Naive B cell (primary cell): ENCODE results near the gene SMIM32. TPM values are rescaled to one million over a fixed set of nuclear protein-coding genes. Genes with fewer than 3 reads are reported as not detected.
A peak's percentile ranks its signal among the peaks of the same experiment; 100 is the strongest.

ENCODE experiments used
- ATAC-seq, 2 donors: fragments of 150-1000 bp; cut with Tn5 transposase; 2 replicates each; pipeline ENCODE4 v1.10.0; 2021; ENCODE audit warnings: low read depth in 2 of 2, mild to moderate bottlenecking in 2 of 2, moderate library complexity in 2 of 2
- DNase-seq: peaks from one replicate; pipeline ENCODE4 v3.0.0; 2022
- H3K27ac Mint-ChIP-seq, 6 donors: one replicate each; pipeline ENCODE4 v1.8.0; 2020 to 2022; ENCODE audit warnings: mild to moderate bottlenecking in 6 of 6, mixed read lengths in 6 of 6, moderate library complexity in 5 of 6, inconsistent platforms in 2 of 6
- H3K27me3 Mint-ChIP-seq, 3 donors: one replicate each; pipeline ENCODE4 v1.8.0; 2021 to 2022; ENCODE audit warnings: mixed read lengths in 3 of 3, mild to moderate bottlenecking in 1 of 3
- H3K36me3 Mint-ChIP-seq, 2 donors: one replicate each; pipeline ENCODE4 v1.8.0; 2020 to 2022; ENCODE audit warnings: mixed read lengths in 2 of 2, inconsistent platforms in 1 of 2, mild to moderate bottlenecking in 1 of 2
- H3K4me1 Mint-ChIP-seq, 3 donors: one replicate each; pipeline ENCODE4 v1.8.0; 2020 to 2022; ENCODE audit warnings: mixed read lengths in 3 of 3, inconsistent platforms in 1 of 3, mild to moderate bottlenecking in 1 of 3, moderate library complexity in 1 of 3
- H3K4me3 Mint-ChIP-seq, 8 donors: one replicate each; pipeline ENCODE4 v1.8.0; 2020 to 2022; ENCODE audit warnings: mild to moderate bottlenecking in 8 of 8, mixed read lengths in 8 of 8, moderate library complexity in 8 of 8, inconsistent platforms in 2 of 8
- H3K9me3 Mint-ChIP-seq, 7 donors: one replicate each; pipeline ENCODE4 v1.8.0; 2020 to 2022; ENCODE audit warnings: mixed read lengths in 7 of 7, mild to moderate bottlenecking in 5 of 7, inconsistent platforms in 2 of 7, moderate library complexity in 1 of 7
- polyA plus RNA-seq, 6 donors: library from polyadenylated mRNA; unstranded; fragments of 300-500 nt; fragmentation: Illumina TruSeq; gene quantifications; one replicate each; pipeline ENCODE4 v1.2.3, GENCODE V29; 2021; ENCODE audit warnings: low read depth in 6 of 6

Gene SMIM32
- polyA plus RNA-seq, result not detected

DNA sequence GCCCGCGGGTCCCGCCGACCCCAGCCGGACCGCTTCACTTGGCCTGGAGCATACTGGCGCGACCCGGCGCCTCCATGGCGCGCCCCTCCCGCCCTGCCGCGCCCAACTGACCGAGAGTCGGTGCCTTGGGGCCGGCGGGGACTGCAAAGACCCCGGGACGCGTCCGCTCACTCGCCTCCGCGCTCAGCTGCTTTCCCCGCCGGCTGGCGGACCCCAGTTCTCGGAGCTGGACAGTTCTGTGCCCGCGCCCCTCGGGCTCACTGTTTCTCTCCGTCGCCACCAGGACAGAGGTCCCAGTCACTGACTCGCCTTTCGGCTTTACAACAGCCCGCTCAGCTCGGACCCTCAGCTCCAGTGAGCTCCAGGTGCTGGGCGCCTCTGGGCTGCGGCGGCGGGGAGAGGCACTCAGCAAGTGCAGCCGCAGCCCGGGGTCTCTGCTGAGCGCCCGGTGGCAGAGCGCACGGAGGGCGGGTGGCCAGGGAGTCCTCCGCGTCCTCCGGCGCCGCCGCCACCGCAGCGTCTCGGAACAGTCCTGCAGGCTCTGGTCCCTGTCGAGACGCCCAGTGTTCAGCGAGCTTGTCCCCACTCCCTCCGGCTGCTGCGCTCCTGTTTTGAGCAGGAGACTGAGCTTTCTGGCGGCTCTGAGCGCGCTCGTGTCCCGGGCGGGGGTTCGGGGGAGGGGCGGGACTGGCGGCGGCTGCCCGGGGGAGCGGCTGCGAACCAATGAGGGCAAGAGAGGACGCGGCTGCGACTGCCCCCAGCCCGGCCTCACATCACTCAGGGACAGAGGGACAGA is at the start of gene SMIM32:
SMIM32 (minus strand) TSS at position 637 of the 796 bp plus-strand sequence. CDS start 638 bp downstream, outside the sequence.
- DNase-seq (no peak), ATAC-seq (no peak)
- no peak within 1 kb of the TSS for H3K27ac Mint-ChIP-seq
- H3K9me3 Mint-ChIP-seq, result peaks cover 0 to 2% (median 0%) of the 10 kb centered on the region in 7 donors
- peak within 1 kb of the TSS in 2 of 8 donors; percentile 47 to 51 for H3K4me3 Mint-ChIP-seq
- H3K27me3 Mint-ChIP-seq, result peaks cover 40 to 70% (median 63%) of the 10 kb centered on the region in 3 donors
- H3K4me1 Mint-ChIP-seq, result peaks cover 0 to 12% (median 10%) of the 10 kb centered on the region in 3 donors
- peaks cover 7 to 14% of the 10 kb centered on the region in 2 donors for H3K36me3 Mint-ChIP-seq

DNA sequence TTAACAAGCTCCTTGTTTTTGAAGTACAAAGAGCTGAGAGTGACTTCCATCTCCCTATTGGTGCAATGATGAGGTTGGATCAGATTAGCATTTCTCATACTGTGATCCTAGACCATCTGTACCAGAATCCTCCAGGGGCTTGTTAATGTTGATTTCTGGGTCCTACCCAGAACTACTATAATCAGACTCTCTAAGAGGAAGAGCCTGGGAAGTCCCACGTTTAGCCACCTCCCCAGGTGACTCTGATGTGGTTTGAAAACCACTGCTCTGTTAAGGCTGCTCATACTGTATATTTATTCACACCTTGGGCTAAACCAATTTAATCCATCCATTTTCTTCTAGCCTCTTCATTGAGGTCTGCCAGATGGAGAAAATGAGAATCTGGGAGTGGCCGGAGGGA is 49.6 kb upstream of the SMIM32 start:
- Mint-ChIP-seq H3K9me3 (peaks cover 0 to 1% (median 0%) of the 10 kb centered on the region in 7 donors), H3K4me3 (no peak overlapping the region)

DNA sequence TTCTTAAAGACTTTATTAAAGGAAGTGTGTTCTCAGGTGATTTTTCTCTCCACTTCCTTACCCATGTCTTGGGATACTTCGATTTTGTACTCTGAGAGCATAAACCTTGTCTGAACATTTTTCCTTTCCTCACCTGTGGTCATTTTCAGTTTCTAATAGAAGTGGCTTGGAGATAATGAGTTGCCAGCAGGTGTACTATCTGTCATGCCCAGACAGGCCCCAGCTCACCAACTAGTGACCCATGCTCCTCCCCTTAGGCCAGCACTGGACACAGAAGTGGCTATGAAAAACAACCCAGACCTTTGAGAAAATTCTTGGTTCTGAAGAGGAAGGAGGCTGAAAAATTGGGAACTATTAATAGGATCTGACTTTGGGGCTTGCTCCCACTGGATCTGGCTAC is 49.2 kb upstream of the SMIM32 start:
- Mint-ChIP-seq H3K4me1 (no peaks in the 10 kb centered on the region), H3K9me3 (peaks cover 0 to 1% (median 0%) of the 10 kb centered on the region in 7 donors), H3K27me3 (peaks cover 5 to 22% (median 17%) of the 10 kb centered on the region in 3 donors), H3K36me3 (no peaks in the 10 kb centered on the region), H3K27ac (no peak overlapping the region), H3K4me3 (no peak overlapping the region)
- ATAC-seq (no peak), DNase-seq (no peak)

More for the DNA sequence above, 49.6 kb upstream of the SMIM32 start:
- Mint-ChIP-seq H3K36me3 (no peaks in the 10 kb centered on the region), H3K27me3 (peaks cover 5 to 25% (median 18%) of the 10 kb centered on the region in 3 donors), H3K4me1 (no peaks in the 10 kb centered on the region), H3K27ac (no peak overlapping the region)
- no peak for DNase-seq
- ATAC-seq, result no peak

DNA sequence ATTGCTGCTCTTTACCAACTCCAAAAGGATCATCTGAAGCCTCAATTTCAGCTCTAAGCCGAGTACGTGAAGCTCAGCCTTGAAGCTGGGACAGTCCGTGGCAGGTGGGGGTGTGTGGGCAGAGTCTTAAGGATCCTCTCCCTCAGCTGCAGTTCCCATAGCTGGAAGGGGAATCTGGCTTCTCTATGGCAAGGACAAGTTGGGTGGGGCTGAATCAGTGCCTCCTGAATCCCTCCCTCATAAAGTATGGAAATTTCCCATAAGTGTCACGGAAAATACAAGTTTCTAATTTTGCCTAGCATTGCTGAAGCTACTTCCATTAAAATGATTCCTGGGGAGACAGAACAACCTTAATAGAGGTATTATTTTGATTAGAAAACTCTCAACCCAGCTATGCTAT is 47.9 kb upstream of the SMIM32 start:
- ATAC-seq, result no peak
- H3K4me3 Mint-ChIP-seq, result no peak overlapping the region
- peaks cover 5 to 22% (median 17%) of the 10 kb centered on the region in 3 donors for H3K27me3 Mint-ChIP-seq
- H3K36me3 Mint-ChIP-seq, result no peaks in the 10 kb centered on the region
- peaks cover 0 to 1% (median 0%) of the 10 kb centered on the region in 7 donors for H3K9me3 Mint-ChIP-seq
- H3K27ac Mint-ChIP-seq, result no peak overlapping the region
- H3K4me1 Mint-ChIP-seq, result no peaks in the 10 kb centered on the region
- DNase-seq, result no peak

DNA sequence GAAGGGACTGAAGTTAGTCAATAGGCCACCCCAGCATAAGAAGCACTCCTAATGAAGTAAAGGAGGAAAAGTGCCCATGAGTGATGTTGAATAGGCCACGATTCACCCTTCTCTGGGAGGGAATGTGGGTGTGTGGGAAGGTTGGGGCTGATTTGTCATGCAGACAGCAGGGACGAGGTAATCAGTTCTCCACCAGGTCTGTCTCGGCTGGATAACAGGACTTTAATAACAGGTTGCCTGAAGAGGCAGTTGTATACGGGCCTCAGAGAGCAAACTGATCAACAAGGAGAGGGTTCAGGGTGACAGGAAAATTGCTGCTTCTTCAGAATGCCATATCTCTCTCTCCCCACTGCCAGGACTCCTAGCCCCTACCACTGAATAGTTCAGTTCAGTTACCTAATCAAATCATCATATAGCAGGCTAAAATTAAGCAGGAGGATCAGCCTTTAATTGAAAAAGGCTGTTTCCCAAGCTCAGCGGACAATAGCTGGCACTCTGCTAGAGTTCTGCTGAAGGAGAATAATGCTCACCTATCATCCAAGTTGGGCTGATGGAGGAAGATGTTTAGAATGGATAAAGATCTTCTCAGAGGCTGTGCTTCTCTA is 43.6 kb upstream of the SMIM32 start:
- no peak for ATAC-seq
- Mint-ChIP-seq H3K27ac (no peak overlapping the region), H3K36me3 (no peaks in the 10 kb centered on the region)

DNA sequence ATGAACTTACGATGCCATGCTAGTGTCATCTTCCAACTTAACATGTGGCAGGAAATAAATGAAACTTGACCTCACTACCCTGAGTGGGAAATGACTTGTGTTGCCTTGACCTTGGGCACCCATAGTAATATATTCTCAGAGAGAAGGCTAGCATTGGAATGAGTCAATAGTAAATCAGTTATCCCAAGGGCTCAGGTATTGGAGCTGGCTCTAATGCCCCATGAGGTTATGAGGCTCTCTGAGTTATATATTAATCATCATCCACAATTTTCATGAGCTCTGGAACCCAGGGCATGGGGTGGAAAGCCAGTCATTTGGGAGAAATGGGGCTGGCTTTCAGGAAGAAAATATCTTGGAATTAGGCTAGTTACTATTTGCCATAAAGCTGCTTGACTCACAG is 42.4 kb upstream of the SMIM32 start:
- Mint-ChIP-seq H3K4me1 (no peaks in the 10 kb centered on the region), H3K36me3 (no peaks in the 10 kb centered on the region), H3K9me3 (no peaks in the 10 kb centered on the region), H3K27ac (no peak overlapping the region), H3K27me3 (peaks cover 16 to 28% (median 21%) of the 10 kb centered on the region in 3 donors), H3K4me3 (no peak overlapping the region)
- ATAC-seq, result no peak
- DNase-seq, result no peak

More for the DNA sequence above, 43.6 kb upstream of the SMIM32 start:
- Mint-ChIP-seq H3K4me3 (no peak overlapping the region), H3K4me1 (no peaks in the 10 kb centered on the region), H3K9me3 (no peaks in the 10 kb centered on the region), H3K27me3 (peaks cover 11 to 30% (median 17%) of the 10 kb centered on the region in 3 donors)
- no peak for DNase-seq

DNA sequence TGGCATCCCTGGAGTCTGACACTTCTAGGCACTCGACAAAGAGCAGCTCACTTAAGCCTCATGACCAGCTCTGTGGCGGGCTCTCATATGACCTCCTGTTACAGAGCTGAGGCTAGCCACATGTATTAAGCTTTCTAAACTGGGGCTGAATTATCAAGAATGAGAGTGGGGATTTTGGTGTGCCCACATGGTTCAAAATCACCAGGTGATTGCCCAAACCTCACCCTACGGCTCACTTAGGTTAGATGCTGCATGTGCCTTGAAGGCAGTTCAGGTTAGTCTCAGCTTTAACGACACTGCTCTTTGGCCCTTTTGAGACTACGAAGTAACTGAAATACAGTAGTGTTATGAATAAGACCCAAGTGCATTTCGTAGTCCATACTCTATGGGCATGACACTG is 39.4 kb upstream of the SMIM32 start:
- H3K9me3 Mint-ChIP-seq, result no peaks in the 10 kb centered on the region
- DNase-seq (no peak), ATAC-seq (no peak)
- peak overlapping the region in 1 of 6 donors; percentile 45 for H3K27ac Mint-ChIP-seq
- peaks cover 13 to 29% (median 25%) of the 10 kb centered on the region in 3 donors for H3K27me3 Mint-ChIP-seq
- no peaks in the 10 kb centered on the region for H3K4me1 Mint-ChIP-seq
- no peaks in the 10 kb centered on the region for H3K36me3 Mint-ChIP-seq
- no peak overlapping the region for H3K4me3 Mint-ChIP-seq

DNA sequence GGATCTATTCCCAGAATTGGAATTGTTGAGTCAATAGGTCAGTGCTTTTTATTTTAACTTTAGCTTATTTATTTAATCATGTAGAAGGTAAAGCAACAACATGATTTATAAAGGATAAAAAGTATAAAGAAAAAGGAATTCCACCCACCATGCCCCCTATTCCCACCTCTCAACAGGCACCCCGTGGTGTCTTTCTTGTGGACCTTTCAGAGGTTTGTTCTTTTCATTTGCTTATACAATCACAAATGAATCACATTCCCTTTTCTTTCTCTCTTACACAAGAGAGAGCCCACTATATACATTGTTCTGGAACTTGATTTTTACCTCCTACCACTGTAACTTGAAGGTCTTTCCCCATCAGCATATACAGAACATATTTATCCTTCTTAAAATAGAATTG is 37.2 kb upstream of the SMIM32 start:
- no peak for DNase-seq
- H3K27ac Mint-ChIP-seq, result no peak overlapping the region
- H3K4me3 Mint-ChIP-seq, result no peak overlapping the region
- H3K36me3 Mint-ChIP-seq, result no peaks in the 10 kb centered on the region
- H3K27me3 Mint-ChIP-seq, result peaks cover 19 to 29% (median 28%) of the 10 kb centered on the region in 3 donors
- H3K9me3 Mint-ChIP-seq, result no peaks in the 10 kb centered on the region
- H3K4me1 Mint-ChIP-seq, result no peaks in the 10 kb centered on the region
- no peak for ATAC-seq

DNA sequence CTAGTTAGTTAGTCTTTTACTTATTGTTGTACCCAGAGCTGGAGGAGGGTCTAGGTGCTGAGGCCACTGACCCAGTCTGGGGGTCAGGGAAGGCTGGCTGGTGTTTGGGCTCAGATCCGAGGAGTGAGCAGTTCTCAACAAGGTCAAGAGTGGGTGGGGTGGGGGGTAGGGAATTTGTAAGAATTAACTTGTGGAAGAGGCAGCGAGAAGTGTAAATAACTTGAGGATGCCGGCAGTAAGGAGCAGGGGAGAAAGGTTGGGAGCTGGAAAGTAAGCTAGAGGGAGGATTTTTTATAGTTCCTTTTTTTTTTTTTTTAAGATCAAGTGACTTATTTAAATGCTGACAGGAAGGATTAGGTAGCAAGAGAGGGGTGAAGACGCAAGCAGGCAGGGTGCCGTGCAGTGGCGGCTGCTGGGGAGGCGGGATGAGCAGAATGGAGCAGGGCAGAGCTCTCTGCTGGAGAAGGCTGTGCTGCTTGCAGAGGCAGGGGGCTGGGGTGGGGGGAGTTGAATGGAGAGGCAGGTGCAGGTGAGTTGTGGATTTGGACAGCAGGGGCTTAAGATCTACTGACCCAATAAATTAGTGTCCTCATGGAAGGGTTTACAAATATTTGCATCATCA is 35.3 kb upstream of the SMIM32 start:
- H3K27ac Mint-ChIP-seq, result peak overlapping the region in 1 of 6 donors; percentile 78
- DNase-seq (no peak), ATAC-seq (no peak)
- H3K4me3 Mint-ChIP-seq, result no peak overlapping the region
- H3K4me1 Mint-ChIP-seq, result no peaks in the 10 kb centered on the region
- H3K36me3 Mint-ChIP-seq, result no peaks in the 10 kb centered on the region
- H3K27me3 Mint-ChIP-seq, result peaks cover 19 to 37% (median 34%) of the 10 kb centered on the region in 3 donors
- no peaks in the 10 kb centered on the region for H3K9me3 Mint-ChIP-seq

DNA sequence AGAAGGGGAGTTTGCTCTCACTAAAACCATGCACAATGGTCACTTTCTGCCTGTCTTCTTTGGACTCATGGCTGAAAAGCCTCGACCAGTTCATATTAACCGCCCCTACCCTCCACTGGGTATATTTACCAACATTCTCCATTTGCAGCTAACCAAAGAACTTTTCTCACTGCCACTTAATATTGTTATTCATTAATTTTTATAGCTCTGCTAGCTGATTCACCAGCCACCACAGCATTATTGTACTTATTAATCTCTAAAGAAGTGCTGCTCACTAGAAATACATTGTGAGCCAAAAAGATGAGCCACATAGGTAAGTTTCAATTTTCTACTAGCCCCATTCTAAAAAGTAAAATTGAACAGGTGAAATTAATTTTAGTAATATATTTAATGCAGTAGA is 33.4 kb upstream of the SMIM32 start:
- no peak overlapping the region for H3K4me3 Mint-ChIP-seq
- ATAC-seq (no peak), DNase-seq (no peak)
- no peak overlapping the region for H3K27ac Mint-ChIP-seq
- peaks cover 23 to 39% (median 37%) of the 10 kb centered on the region in 3 donors for H3K27me3 Mint-ChIP-seq
- H3K9me3 Mint-ChIP-seq, result peaks cover under 1 to 6% (median 4%) of the 10 kb centered on the region in 7 donors
- H3K36me3 Mint-ChIP-seq, result peaks cover 0 to 2% of the 10 kb centered on the region in 2 donors
- H3K4me1 Mint-ChIP-seq, result no peaks in the 10 kb centered on the region

DNA sequence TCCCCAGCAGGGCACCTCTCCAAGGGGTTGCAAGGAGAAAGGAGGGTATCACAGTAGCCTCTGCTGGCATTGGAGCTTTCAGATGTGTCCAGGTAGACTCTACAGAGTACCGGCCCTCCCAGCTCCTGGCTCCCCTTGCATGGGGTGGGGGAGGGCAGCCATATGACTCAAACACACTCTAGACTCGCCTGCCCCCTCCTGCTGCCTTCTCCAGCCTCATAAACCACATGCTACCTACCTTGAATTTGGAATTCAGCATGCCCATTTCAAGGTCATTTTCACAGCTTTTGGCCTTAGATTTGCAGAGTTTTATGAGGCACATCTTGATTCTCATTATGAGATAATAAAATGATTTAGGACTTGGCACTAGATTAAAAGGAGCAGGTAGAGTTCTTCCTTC is 32.8 kb upstream of the SMIM32 start:
- H3K36me3 Mint-ChIP-seq, result peaks cover 0 to 8% of the 10 kb centered on the region in 2 donors
- H3K27ac Mint-ChIP-seq, result no peak overlapping the region
- no peak overlapping the region for H3K4me3 Mint-ChIP-seq
- H3K4me1 Mint-ChIP-seq, result no peaks in the 10 kb centered on the region
- peaks cover 26 to 41% (median 41%) of the 10 kb centered on the region in 3 donors for H3K27me3 Mint-ChIP-seq
- DNase-seq, result no peak
- no peak for ATAC-seq
- peaks cover 4 to 12% (median 6%) of the 10 kb centered on the region in 7 donors for H3K9me3 Mint-ChIP-seq

DNA sequence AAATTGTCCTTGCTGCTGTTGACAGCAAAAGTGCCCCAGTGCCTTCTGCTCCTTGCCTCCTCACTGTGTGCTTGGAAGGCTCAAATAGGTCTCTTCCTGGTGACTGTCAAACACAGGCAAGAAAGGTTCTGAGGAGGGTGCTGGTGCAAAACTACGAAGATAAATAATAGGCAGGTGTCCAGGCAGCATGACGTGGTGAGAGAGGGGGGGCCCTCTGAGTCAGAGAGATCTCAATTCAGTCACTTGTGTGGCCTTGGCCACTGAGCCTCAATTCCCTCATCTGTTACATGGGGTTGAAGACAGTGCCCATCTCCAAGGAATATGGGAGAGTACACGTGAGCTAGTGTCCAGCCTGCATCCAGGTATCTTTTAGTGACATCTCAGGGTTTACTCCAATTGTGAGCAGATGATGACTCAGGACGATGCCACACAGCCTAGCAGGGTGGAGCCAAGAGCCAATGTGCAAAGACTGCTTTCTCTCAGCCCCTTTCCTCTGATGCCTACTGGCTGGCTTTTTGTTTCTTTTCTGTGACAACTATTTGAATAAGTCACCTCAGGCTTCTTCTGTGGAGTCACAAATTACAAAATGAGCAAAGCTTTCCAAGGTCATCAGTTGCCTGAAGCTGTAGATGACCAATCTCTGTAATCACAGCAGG is 29.7 kb upstream of the SMIM32 start:
- DNase-seq (no peak), ATAC-seq (no peak)
- peak overlapping the region in 1 of 6 donors; percentile 9 for H3K27ac Mint-ChIP-seq
- peaks cover 0 to 13% of the 10 kb centered on the region in 2 donors for H3K36me3 Mint-ChIP-seq
- H3K9me3 Mint-ChIP-seq, result peaks cover 6 to 27% (median 11%) of the 10 kb centered on the region in 7 donors
- H3K4me1 Mint-ChIP-seq, result no peaks in the 10 kb centered on the region
- peaks cover 21 to 22% (median 22%) of the 10 kb centered on the region in 3 donors for H3K27me3 Mint-ChIP-seq
- no peak overlapping the region for H3K4me3 Mint-ChIP-seq

DNA sequence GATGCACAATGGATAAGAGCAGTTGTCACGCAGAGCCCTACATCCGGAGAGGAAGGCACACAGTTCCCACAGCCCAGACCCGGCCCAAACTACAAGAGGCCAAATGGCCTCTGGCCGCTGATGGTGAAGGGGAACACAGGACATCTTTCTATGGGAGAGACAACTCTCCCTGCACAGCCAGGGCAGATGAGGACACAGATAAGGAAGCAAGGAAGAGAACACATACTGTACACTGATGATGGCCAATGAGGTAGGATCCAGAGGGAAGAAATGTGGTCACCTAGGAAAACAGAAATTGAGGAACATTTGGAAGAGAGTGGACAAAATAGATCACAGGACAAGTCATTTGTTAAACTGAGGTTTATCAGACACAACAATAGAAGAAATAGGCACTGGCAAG is 28.4 kb upstream of the SMIM32 start:
- peaks cover 6 to 27% (median 11%) of the 10 kb centered on the region in 7 donors for H3K9me3 Mint-ChIP-seq
- ATAC-seq, result no peak
- H3K36me3 Mint-ChIP-seq, result peaks cover 0 to 13% of the 10 kb centered on the region in 2 donors
- H3K4me1 Mint-ChIP-seq, result no peaks in the 10 kb centered on the region
- H3K4me3 Mint-ChIP-seq, result no peak overlapping the region
- peaks cover 13 to 22% (median 20%) of the 10 kb centered on the region in 3 donors for H3K27me3 Mint-ChIP-seq
- DNase-seq, result no peak
- H3K27ac Mint-ChIP-seq, result no peak overlapping the region
